Gastroesophageal sphincter (tissue), 4 donors: ENCODE measurements around the gene RUNX3. TPM values are rescaled to one million over a fixed set of nuclear protein-coding genes. Genes with fewer than 3 reads are reported as not detected.

ENCODE experiments used
- ATAC-seq: fragments of 150-250 bp; one replicate; pipeline ENCODE4 v1.9.1; 2016; ENCODE audit warnings: mild to moderate bottlenecking, moderate library complexity
- H3K27ac ChIP-seq, 4 donors: fragments of 200-600 bp; sonication (generic) in 3 of 4; 1 replicate in 3 of 4; 2 replicates in 1 of 4; pipeline ENCODE4 v1.5.1; 2016 to 2019
- H3K27me3 ChIP-seq: fragments of 200-600 bp; sonication (generic); one replicate; pipeline ENCODE4 v1.5.1; 2019
- H3K36me3 ChIP-seq, 2 donors: fragments of 200-600 bp; sonication (generic); one replicate each; pipeline ENCODE4 v1.5.1; 2019; ENCODE audit warnings: control low read depth in 1 of 2
- H3K4me1 ChIP-seq, 3 donors: fragments of 200-600 bp; sonication (generic); 1 replicate in 2 of 3; 2 replicates in 1 of 3; pipeline ENCODE4 v1.5.1; 2016 to 2019; ENCODE audit warnings: control low read depth in 2 of 3
- H3K4me3 ChIP-seq, 2 donors: fragments of 200-600 bp; sonication (generic); one replicate each; pipeline ENCODE4 v1.5.1; 2019; ENCODE audit warnings: mild to moderate bottlenecking in 1 of 2, moderate library complexity in 1 of 2
- H3K9me3 ChIP-seq, 3 donors: fragments of 200-600 bp; sonication (generic); one replicate each; pipeline ENCODE4 v1.5.1; 2017 to 2019; ENCODE audit warnings: control low read depth in 2 of 3
- EP300 ChIP-seq: sonication (generic); formaldehyde crosslinking; IDR thresholded peaks from one replicate; pipeline ENCODE4 v1.6.1; 2017; ENCODE audit warnings: antibody characterized with exemption, mild to moderate bottlenecking
- POLR2A ChIP-seq, 2 donors: fragments of 450-650 bp; IDR thresholded peaks; one replicate each; pipeline ENCODE4 v1.6.1; 2017; ENCODE audit warnings: antibody characterized with exemption in 2 of 2, mild to moderate bottlenecking in 2 of 2, moderate library complexity in 1 of 2
- POLR2AphosphoS5 ChIP-seq: sonication (generic); formaldehyde crosslinking; IDR thresholded peaks from one replicate; pipeline ENCODE4 v1.6.1; 2017; ENCODE audit warnings: antibody characterized with exemption
- WGBS, 2 donors: methylation state at CpG; one replicate each; pipeline ENCODE4 v1.1.5; 2018; ENCODE audit warnings: low coverage in 1 of 2; 5-methylcytosine and 5-hydroxymethylcytosine counted together
- total RNA-seq, 4 donors: library from RNA; depleted of rRNA; stranded (reverse); fragments of >200 nt; gene quantifications; one replicate each; pipeline ENCODE4 v1.1.0, GENCODE V29; 2016
- TF ChIP-seq, protein P1 (sequence below), 4 experiments: fragments of 200-600 bp in 2 of 4; fragments of 450-650 bp in 2 of 4; sonication (generic) in 1 of 4; IDR thresholded peaks; one replicate each; pipeline ENCODE4 v1.5.1; 2017 to 2019; ENCODE audit warnings: antibody characterized with exemption in 4 of 4, mild to moderate bottlenecking in 2 of 4, moderate library complexity in 2 of 4

Gene RUNX3
- total RNA-seq, 4 donors from 2014 or later = 0.62 to 2.0 (median 1.3) TPM

GRCh38 chr1:24912376-24913273, 17.5 kb downstream of the RUNX3 start:
- no peaks in the 10 kb centered on the region for H3K9me3 ChIP-seq
- WGBS, 2 donors = 87 to 100% methylated on average over 3 to 6 of the region's 13 CpGs
- peaks cover 0 to 9% (median 0%) of the 10 kb centered on the region in 3 donors for H3K4me1 ChIP-seq
- H3K4me3 ChIP-seq = no peak overlapping the region
- no peak for ATAC-seq
- peaks cover 15% of the 10 kb centered on the region for H3K27me3 ChIP-seq
- no peaks in the 10 kb centered on the region for H3K36me3 ChIP-seq
- no peak overlapping the region for H3K27ac ChIP-seq
- no peak for TF ChIP-seq POLR2AphosphoS5
- TF ChIP-seq, protein P1, sequence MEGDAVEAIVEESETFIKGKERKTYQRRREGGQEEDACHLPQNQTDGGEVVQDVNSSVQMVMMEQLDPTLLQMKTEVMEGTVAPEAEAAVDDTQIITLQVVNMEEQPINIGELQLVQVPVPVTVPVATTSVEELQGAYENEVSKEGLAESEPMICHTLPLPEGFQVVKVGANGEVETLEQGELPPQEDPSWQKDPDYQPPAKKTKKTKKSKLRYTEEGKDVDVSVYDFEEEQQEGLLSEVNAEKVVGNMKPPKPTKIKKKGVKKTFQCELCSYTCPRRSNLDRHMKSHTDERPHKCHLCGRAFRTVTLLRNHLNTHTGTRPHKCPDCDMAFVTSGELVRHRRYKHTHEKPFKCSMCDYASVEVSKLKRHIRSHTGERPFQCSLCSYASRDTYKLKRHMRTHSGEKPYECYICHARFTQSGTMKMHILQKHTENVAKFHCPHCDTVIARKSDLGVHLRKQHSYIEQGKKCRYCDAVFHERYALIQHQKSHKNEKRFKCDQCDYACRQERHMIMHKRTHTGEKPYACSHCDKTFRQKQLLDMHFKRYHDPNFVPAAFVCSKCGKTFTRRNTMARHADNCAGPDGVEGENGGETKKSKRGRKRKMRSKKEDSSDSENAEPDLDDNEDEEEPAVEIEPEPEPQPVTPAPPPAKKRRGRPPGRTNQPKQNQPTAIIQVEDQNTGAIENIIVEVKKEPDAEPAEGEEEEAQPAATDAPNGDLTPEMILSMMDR (IDR thresholded peaks at IDR 0.05) = no peak
- TF ChIP-seq EP300 = no peak
- TF ChIP-seq POLR2A (IDR thresholded peaks at IDR 0.05) = no peak

DNA sequence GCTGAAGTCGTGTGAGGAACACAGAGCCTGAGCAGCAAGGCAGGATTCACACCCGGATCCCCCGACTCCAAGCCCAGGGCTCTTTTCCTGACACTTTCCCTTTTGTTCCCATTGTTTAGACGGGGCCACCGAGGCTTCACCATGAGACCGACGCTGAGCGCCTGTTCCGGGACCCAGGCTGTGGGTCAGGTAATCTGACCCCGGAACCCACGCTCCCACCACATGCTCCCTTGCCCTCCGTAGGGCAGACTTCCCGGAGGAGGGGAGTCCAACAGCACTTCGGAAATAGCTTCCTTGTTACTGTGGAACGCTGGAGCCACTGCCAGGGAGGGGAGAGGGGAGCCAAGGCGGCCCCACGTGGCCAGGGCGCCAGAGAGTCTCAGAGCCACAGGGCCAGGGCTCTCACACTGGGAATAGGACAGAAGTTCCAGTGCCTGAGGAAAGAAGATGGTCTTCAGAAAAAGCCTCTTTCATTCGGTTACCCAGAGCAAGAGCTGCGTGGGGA, 18.4 kb downstream of the RUNX3 start:
- WGBS, 2 donors = 100% methylated on average over 1 of the region's 20 CpGs
- TF ChIP-seq, protein P1 (IDR thresholded peaks at IDR 0.05) = no peak
- no peak for TF ChIP-seq EP300
- no peak for TF ChIP-seq POLR2A (IDR thresholded peaks at IDR 0.05)
- TF ChIP-seq POLR2AphosphoS5 = no peak
- H3K4me3 ChIP-seq = no peak overlapping the region
- no peaks in the 10 kb centered on the region for H3K9me3 ChIP-seq
- no peak overlapping the region for H3K27ac ChIP-seq
- H3K4me1 ChIP-seq = peaks cover 0 to 9% (median 0%) of the 10 kb centered on the region in 3 donors
- no peak for ATAC-seq
- H3K36me3 ChIP-seq = no peaks in the 10 kb centered on the region
- H3K27me3 ChIP-seq = peaks cover 15% of the 10 kb centered on the region

DNA sequence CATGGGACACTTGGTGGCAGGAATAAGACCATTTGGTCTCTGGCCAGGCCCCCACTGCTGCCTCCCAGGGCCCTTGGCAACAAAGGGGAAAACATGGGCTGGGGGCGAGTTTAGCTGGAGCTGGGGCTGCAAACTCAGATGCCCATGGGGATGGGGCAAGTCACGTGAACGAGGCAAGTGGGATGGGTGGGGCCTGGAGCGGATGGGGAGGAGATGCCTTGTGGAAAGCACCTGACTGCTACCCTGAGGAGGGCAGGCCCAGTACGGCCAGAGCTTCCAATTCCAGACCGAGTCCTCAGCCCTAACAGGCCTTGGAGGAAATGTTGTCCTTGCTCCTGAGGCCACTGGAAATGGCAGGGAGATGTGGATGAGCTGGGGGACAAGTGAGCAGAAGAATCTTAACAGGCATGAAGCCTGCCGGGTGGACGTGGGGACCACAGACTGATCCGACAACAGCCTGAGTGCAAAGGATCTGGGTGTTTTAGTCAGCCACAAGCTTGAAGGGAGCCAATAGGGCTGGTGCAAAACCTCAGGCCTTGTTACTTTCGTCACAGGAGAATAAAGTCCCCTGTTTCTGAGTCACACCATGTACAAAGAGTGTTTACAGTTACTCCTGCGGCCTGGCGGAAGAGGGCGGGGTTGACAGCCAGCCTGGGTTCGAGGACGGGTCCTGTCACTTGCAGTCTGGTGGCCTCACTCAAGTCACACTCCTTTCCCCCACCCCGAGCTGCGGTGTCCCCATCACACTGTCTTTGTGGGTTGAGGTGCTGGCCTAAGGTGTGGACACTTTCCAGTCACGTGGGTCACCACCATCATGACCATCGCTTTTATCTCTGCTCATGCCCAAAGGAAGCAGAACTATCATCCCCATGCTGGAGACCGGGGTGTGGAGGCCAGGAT, 19.1 kb downstream of the RUNX3 start:
- ATAC-seq = no peak
- no peaks in the 10 kb centered on the region for H3K36me3 ChIP-seq
- H3K27me3 ChIP-seq = peaks cover 15% of the 10 kb centered on the region
- no peak overlapping the region for H3K4me3 ChIP-seq
- no peak for TF ChIP-seq EP300
- peak in 1 of 2 donors; percentile 15 for TF ChIP-seq POLR2A (IDR thresholded peaks at IDR 0.05)
- TF ChIP-seq, protein P1 (IDR thresholded peaks at IDR 0.05) = no peak
- no peak for TF ChIP-seq POLR2AphosphoS5
- no peak overlapping the region for H3K27ac ChIP-seq
- H3K9me3 ChIP-seq = no peaks in the 10 kb centered on the region
- peaks cover 0 to 9% (median 0%) of the 10 kb centered on the region in 3 donors for H3K4me1 ChIP-seq
- 77 to 80% methylated on average over 1 to 10 of the region's 20 CpGs for WGBS, 2 donors

- Histone ChIP-seq H3K4me1 (peaks cover 0 to 9% (median 0%) of the 10 kb centered on the region in 3 donors), H3K4me3 (no peak overlapping the region), H3K9me3 (no peaks in the 10 kb centered on the region), H3K27me3 (peaks cover 22% of the 10 kb centered on the region), H3K27ac (no peak overlapping the region), H3K36me3 (no peaks in the 10 kb centered on the region)
- WGBS, 2 donors = 50 to 92% methylated on average over 2 to 7 of the region's 9 CpGs
- TF ChIP-seq EP300 = no peak
- TF ChIP-seq POLR2AphosphoS5 = no peak
- TF ChIP-seq POLR2A (IDR thresholded peaks at IDR 0.05) = no peak
- TF ChIP-seq, protein P1 (IDR thresholded peaks at IDR 0.05) = no peak
- ATAC-seq = no peak
Measured at GRCh38 chr1:24910210-24910609, 19.9 kb downstream of the RUNX3 start.
